ENCODE data around the gene ANKRD33B.

The ANKRD33B gene

DNA sequence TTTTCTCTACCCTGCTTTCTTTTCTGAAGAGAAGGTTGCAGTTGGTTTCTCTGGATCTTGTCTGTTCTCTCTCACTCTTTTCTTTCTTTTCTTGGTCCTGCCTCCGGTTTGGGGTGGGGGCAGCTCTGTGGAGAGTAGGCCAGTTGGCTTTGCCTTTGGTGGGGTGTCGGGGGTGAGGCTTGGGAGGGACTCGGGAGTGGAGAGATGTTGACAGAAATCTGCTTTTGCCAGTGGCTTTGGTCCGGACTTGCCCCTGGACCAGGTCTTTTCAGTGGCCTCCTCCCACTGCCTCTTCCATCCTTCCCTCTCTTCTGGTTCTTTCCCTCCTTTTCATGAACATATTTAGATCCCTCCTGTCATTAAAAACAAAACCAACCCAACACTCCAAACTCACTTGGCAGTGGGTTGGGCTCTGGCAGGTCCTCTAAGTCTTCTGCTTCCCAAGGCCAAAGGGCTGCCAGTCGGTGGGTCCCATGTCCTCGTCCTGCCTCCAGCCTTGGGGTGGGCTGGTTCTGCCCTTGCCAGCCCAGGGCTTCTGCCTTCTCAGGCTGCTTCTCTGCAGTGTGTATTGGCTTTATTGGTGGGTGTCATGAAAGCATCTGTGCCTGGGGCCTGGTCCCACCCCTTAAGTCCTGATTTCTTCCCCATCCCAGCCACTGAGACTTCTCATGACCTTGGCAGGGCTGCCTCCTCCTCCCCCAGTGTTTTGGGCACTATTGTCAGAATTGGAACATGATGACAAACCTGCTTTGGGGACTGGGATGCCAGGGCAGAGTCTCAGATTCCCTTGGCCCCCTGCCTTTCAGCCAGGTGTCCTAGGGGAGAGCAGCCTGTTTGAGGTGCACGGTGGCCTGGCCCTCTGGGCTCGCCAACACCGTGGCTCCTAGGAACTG lies 16.9 kb downstream of the ANKRD33B start:
- DNase-seq: no peak

- no peak for DNase-seq
Measured at GRCh38 chr5:10581424-10581748, 17.5 kb downstream of the ANKRD33B start.

- no peak for DNase-seq
Measured at GRCh38 chr5:10581867-10582511, 18.1 kb downstream of the ANKRD33B start.

DNA sequence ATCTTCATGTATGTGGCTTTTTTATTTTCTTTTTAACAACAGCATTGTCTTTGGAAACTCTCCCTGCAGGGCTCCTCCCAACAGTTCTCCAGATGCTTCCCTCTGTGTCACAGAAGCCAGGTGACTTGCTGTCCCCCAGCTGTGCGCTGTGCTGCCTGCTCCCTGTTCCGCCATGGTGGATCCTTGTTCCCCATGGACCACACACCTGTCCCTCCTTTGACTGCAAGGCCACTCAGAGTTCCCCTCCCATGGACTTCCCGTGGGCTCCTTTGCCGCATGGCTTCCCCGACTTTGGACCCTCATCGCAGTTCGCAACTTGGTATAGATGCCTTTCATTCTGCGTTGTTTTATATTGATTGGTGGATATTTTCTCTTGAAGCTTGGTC lies 18.6 kb downstream of the ANKRD33B start:
- no peak for DNase-seq

GRCh38 chr5:10583663-10584572 lies 20.0 kb downstream of the ANKRD33B start:
- DNase-seq: no peak

DNA sequence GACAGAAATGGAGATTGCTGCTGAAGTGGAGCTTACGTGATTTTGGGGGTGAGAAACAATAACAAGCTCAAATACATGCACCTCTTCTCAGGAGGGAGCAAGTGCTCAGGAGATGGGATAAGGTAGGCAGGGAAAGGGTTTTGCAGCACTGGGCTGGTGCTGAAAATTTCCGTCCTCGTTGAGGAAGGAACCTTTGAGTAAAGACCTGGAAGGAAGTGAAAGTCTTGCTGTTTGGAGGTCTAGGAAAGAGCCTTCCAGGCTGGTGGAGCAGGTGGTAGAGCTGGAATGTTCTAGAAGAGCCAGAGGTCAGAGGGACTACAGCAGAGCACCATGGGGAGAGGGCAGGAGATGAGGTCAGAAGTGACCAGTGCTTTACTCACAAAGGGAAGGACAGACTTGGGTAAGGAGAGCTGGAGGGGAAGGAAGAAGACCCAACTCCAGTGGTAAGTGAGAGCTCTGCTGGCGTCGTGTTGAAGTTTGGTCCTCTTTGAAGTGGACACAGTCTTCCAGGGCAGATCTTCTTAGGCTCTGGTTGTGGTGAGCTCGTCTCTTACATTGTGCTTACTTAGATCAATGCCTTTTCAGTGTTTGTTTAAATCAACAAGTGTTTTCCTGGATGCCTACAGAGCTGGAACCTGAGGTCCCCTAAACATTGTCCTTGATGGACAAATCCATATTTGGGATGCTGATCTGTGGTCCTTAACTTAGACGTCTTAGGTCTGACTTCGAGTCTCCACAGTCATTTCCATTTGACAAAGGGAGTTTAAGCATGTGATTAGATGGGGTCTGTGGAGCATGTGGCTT lies 21.0 kb downstream of the ANKRD33B start:
- no peak for DNase-seq

DNA sequence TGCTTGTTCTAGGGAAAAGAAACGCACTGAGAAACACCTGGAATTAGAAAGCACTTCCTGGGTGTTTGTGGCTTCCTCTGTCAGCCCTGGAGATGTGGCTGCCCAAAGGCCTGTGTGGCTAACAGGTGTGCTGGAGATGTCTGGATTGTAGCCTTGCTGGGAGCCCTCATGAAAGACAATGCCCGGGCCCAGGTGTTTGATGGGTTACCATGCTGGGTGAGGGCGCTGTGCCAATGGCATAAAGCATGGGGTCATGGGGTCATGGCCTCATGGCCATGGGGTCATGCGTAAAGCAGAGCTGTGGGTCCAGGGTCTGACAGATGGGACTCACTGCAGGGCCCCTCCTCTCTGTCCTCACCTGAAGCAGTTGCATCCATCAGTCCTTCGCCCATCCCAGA lies 21.6 kb downstream of the ANKRD33B start:
- DNase-seq: no peak

- no peak for DNase-seq
Measured at GRCh38 chr5:10586008-10586407, 22.1 kb downstream of the ANKRD33B start.

GRCh38 chr5:10586555-10586954 lies 22.7 kb downstream of the ANKRD33B start:
- DNase-seq: no peak

- no peak for DNase-seq
Measured at GRCh38 chr5:10588109-10588775, 24.4 kb downstream of the ANKRD33B start.

DNA sequence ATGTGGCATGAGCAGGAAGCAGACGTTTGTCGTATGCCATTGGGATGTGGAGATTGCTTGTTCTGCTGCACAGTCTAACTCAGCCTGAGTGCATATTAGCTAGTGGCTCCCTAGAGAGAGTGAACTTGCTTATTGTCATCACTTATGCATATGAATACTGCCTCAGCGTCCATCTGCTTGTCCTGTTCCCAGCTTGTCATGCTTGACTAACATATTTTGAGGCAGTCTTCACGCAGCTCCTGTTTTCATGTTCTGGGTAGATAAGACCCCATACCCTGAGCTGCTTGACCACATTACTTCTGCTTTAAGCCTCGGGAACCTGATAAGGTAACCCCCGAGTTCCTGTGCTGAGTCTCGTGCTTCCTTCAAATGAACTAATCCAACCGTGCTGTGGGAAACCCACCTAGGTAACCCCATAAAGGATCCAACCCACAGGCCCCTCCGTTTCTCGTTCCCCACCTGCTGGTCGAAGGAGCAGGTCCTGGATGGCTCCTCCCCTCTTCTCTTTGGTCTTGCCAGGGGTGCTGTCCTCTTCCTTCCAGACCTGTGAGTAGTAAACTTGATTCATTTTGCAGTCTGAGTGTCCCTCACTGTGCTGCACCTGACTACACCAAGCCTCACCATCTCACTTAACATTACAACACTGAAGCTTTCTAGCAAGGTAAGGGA lies 25.0 kb downstream of the ANKRD33B start:
- no peak for DNase-seq

GRCh38 chr5:10590226-10590999 lies 26.5 kb downstream of the ANKRD33B start:
- no peak for DNase-seq

DNA sequence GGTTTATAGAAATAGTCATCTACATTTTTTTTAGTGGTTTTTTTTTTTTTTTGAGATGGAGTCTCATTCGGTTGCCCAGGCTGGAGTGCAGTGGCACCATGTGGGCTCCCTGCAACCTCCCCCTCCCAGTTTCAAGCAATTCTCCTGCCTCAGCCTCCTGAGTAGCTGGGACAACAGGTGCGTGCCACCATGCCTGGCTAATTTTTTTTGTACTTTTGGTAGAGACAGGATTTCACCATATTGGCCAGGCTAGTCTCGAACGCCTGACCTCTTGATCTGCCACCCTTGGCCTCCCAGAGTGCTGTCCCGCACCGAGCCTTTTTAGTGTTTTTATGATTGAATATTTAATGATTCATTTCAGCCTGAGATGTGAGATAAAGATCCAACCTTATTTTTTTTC lies 27.3 kb downstream of the ANKRD33B start:
- DNase-seq: no peak

GRCh38 chr5:10591966-10592365 lies 28.1 kb downstream of the ANKRD33B start:
- DNase-seq: no peak

GRCh38 chr5:10592601-10593000 lies 28.7 kb downstream of the ANKRD33B start:
- DNase-seq: no peak

DNA sequence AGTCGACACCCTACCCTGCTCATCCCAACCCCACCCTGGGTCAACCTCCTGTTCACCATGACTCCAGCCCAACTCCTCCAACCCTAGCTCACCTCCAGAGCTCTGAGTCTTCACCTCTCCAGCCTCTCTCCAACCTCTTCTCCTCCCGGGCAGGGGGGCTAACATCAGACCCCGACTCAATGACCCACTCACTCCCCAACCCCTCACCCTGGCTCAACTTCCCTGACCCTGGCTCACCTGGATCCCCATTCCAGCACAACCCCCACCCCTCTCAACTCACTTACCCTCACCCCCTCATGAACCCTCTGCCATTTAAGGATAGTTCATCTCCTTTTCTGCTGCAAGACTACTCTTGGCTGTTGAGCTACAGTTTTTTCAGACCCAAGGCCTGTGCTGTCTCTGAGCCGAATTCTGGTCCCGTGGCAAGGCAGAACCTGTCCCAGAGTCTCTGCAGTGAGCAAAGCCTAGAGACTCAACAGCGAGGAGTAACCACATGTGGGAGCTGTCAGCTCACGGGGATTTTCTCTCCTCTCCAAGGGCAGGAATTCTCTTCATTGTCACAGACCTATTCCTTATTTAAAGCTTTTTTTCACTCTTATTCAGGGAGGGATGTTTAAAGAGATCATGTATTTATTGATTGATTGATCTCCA lies 29.8 kb downstream of the ANKRD33B start:
- DNase-seq: no peak

DNA sequence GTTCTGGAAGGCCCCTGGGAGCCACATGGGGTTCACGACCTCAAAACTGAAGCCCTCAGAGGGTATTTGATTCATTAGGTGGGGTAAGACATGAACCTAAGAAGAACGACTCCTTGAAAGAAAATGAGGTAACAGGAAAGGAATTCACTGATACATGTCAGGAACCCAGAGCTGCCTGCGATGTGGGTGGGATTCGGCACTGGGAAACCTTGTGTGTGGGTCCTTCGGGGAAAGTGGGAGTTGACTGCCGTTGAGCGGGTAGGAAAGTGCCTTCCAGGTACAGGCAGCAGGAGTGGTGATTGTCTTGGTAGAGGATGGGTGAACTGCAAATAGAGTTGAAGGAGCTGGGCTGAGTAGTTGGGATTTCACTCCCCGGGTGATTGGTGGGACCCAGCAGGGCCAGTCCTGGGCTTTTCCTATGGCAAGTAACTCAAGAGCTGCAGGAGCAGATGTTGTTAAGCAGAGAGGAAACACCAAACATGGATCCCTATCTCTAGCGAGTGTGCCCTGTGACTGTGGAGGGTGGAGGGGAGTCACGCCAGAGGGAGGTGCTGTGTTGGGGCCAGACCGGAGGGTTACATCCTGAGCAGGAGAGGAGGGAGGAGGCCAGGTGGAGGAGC lies 30.8 kb downstream of the ANKRD33B start:
- DNase-seq: no peak

DNA sequence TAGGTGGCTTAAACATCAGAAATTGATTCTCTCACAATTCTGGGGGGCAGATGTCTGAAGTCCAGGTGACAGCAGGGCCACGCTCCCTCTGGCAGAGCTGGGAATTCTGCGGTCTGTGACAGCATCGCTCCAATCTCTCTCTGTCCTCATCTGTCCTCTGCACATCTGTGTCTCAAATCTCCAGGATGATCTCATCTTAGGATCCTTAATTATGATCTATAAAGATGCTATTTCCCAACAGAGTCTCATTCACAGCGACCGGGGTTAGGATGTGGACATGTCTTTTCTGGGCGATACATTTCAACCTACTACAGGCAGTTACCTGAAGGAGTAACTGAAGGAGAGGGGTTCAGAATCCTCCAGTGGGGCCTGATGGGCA lies 31.4 kb downstream of the ANKRD33B start:
- no peak for DNase-seq

- DNase-seq: peak; percentile 6
Measured at GRCh38 chr5:10595672-10596309, 31.9 kb downstream of the ANKRD33B start.

All from central memory CD4-positive, alpha-beta T cell (primary cell).